ENCODE measurements around the gene WBP1.

The WBP1 gene

DNA sequence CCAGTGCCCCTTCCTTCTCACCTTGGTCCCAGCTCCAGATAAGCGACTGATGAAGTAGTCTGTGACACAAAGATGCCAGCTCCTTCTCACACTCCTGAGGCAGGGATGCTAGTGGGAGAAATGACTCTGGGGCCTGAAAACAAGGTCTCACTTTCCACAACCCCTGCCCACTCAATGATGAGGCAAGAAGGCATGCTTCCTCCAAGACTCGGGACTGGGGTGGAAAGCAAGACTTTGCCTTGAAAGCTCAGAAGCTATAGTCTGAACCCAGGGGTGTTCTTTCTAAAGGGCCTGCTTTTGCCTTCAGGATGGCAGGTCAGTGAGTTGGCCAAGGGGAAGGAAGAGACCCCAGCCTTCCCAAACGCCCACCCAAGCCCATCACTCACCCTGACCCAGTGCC lies 23.2 kb downstream of the WBP1 start:
- peak overlapping the region; percentile 58 for H3K4me3 ChIP-seq (ENCODE audit: low read depth, low read length)
- TF ChIP-seq, protein P1, sequence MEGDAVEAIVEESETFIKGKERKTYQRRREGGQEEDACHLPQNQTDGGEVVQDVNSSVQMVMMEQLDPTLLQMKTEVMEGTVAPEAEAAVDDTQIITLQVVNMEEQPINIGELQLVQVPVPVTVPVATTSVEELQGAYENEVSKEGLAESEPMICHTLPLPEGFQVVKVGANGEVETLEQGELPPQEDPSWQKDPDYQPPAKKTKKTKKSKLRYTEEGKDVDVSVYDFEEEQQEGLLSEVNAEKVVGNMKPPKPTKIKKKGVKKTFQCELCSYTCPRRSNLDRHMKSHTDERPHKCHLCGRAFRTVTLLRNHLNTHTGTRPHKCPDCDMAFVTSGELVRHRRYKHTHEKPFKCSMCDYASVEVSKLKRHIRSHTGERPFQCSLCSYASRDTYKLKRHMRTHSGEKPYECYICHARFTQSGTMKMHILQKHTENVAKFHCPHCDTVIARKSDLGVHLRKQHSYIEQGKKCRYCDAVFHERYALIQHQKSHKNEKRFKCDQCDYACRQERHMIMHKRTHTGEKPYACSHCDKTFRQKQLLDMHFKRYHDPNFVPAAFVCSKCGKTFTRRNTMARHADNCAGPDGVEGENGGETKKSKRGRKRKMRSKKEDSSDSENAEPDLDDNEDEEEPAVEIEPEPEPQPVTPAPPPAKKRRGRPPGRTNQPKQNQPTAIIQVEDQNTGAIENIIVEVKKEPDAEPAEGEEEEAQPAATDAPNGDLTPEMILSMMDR (IDR thresholded peaks at IDR 0.05; ENCODE audit: borderline replicate concordance, insufficient read depth, low read depth, low read length): no peak

DNA sequence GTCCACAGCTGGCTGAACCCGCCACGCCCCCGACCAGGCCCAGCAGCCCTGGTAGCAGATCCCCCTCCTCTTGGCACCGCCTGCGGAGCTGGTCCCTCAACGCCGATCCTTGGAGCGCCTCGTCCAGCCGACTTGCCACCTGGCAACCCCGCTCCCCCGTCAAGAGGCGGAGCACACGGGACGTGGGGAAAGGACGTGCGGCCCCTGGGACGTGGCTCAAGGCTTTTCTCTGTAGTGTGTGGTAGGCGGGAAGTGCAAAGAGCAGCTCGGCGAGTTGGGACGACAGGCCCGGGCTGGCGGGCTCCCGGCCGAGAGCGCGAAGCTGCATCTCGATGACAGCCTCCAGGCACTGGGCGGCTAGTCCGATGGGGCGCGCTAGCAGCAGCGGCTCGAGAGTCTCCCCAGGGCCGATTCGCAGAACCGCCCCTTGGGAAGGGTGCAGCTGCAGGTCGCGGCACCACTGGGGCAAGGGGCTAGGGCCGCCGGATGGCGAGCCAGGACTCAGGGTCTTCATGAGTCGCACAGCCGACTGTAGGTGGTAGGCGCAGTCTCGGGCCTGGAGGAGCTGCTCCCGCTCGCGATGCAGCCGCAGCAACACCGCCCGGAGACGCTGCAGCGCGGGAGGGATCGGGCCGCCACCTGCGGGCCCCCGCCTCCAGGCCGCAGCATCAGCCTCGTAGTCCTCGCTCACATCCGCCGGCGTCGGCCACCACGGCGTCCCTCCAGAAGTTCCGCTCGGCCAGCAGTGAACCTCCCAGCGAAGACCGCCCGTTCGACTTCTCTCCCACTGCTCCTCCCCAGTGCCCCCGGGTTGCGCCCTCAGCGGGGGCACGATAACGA lies 23.9 kb downstream of the WBP1 start:
- peak overlapping the region; percentile 58 for H3K4me3 ChIP-seq (ENCODE audit: low read depth, low read length)
- TF ChIP-seq, protein P1 (IDR thresholded peaks at IDR 0.05; ENCODE audit: borderline replicate concordance, insufficient read depth, low read depth, low read length): no peak

DNA sequence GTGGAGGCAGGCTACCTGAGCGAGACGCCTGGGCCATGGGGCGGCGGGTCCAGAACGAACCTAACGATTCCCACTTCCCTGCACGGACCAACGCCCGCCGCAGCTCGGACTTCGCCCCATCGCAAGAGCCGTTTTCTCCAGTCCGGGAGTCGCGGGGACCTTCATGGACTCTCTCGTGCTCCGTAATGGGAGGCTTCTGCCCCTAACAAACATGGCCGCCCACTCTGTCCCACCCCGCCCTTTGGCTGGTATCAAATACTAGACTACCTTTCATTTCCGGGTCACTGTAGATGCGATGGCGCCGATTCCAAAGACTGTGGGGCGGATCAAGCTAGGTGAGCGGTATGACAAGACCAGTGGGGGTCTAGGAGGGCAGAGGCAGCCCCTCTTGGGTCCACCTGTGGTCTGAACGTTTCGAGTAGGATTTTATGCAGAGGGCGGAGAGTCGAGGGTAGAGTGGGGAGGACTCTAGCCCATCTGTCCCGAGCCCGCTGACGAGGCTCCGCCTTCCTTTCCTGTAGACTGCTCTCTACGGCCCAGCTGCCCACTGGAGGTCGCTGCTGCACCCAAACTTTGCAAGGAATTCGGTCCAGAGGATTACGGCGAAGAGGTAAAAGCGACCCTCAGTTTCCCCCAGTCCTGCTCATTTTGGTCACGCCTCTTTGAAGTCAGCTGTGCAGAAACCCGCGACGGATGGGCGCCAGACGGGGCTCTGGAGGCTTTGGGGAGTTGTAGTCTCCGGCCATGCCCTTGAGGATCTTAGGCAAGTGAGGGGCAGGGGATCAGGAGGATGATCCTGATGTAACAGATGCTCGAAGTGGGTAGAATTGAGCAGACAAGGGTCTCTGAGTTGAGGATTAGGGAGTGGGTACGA lies 24.8 kb downstream of the WBP1 start, which contains the start of the genes CCDC142 and TTC31:
Gene CCDC142 (minus strand): TSS at position 198 of the 874 bp plus-strand sequence. CDS start 161 bp downstream, at position 37.
Gene TTC31 (plus strand): TSS at position 281 of the 874 bp plus-strand sequence. CDS start 15 bp downstream, at position 296.
- TF ChIP-seq, protein P1 (IDR thresholded peaks at IDR 0.05; ENCODE audit: borderline replicate concordance, insufficient read depth, low read depth, low read length): peak; percentile 96
- H3K4me3 ChIP-seq (ENCODE audit: low read depth, low read length): peak within 1 kb of the TSS; percentile 58

DNA sequence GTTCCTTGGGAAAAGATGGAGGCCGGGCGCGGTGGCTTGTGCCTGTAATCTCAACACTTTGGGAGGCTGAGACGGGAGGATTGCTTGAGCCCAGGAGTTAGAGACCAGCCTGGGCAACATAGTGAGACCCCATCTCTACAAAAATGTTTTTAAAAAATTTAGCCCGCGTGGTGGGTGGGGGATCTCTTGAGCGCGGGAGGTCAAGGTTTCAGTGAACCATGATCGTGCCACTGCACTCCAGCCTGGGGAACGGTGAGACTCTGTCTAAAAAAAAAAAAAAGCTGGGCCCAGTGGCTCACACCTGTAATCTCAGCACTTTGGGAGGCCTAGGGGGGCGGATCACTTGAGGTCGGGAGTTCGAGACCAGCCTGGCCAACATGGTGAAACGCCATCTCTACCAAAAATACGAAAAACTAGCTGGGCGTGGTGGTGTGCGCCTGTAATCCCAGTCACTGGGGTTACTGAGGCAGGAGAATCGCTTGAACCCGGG lies 25.5 kb downstream of the WBP1 start:
- H3K4me3 ChIP-seq (ENCODE audit: low read depth, low read length): peak overlapping the region; percentile 58

DNA sequence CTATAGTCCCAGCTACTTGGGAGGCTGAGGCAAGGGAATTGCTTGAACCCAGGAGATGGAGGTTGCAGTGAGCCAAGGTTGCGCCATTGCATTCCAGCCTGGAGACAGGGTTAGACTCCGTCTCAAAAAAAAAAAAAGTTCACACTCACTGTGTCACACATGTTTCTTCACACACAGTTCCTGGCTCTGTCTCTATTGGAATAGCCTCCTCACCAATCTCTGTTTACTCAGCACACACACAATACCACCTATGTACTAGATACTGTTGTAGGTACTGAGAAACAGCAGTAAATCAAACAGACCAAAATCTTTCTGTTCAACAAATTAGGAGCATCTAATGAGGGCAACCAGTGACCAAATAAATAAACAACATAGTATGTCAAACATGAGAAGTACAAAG lies 27.9 kb downstream of the WBP1 start:
- TF ChIP-seq, protein P1 (IDR thresholded peaks at IDR 0.05; ENCODE audit: borderline replicate concordance, insufficient read depth, low read depth, low read length): no peak

DNA sequence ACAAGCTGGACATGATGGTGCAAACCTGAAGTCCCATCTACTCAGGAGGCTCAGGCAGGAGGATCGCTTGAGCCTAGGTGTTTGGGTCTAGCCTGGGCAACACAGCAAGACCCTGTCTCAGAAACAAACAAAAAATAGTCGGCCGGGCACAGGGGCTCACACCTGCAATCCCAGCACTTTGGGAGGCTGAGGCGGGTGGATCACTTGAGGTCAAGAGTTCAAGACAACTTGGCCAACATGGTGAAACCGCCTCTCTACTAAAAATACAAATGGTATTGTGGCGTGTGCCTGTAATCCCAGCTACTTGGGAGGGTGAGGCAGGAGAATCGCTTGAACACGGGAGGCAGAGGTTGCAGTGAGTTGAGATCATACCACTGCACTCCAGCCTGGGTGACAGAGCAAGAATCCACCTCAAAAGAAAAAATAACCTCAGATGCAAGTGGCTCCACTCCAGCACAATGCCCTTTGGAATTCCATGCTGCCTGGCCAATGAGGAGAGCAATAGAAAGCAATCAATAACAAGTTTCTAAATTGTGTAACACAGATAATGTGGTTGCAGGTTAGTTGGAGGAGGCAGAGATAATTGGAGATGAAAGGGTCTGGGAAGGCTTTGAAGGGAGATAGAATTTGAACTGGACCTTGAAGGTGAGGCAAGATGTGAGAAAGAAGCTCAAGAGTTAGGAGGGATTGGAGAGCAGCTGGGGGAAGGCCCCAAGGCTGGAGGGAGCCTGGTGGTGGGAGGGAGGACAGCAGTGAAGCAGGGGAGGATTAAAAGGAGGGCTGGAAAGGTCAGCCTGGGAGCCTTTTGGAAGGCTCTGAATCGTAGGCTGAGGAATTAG lies 30.6 kb downstream of the WBP1 start:
- no peak overlapping the region for H3K4me3 ChIP-seq (ENCODE audit: low read depth, low read length)
- TF ChIP-seq, protein P1 (IDR thresholded peaks at IDR 0.05; ENCODE audit: borderline replicate concordance, insufficient read depth, low read depth, low read length): no peak

More for the DNA sequence above, 27.9 kb downstream of the WBP1 start:
- H3K4me3 ChIP-seq (ENCODE audit: low read depth, low read length): no peak overlapping the region
